ENCODE results near the gene ANO6. TPM values are rescaled to one million over a fixed set of nuclear protein-coding genes. Genes with fewer than 3 reads are reported as not detected.

Gene ANO6
- total and polyA plus RNA-seq, 12 donors: 8.9 to 52.2 (median 40.9) TPM

DNA sequence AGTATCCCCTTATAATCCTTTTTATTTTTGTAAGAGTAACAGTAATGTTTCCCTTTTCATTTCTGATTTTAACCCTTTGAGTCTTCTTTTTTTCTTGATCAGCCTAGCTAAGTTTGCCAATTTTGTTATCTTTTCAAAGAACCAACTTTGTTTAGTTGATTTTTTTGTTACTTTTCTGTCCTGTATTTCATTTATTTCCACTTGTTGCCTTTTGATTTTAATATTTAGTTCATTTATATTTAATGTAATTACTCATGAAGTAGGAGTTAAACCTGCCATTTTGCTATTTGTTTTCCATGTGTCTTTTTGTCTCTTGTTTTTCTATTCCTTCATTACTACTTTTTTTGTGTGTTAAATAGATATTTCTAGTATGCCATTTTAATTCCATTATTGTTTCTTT, 146.4 kb downstream of the ANO6 start:
- ATAC-seq (no peak), DNase-seq (no peak)
- Histone ChIP-seq H3K36me3 (peaks cover 0 to 76% (median 23%) of the 10 kb centered on the region in 9 donors), H3K4me1 (peaks cover 0 to 17% (median 15%) of the 10 kb centered on the region in 9 donors), H3K27ac (no peak overlapping the region), H3K27me3 (no peaks in the 10 kb centered on the region), H3K9me3 (peaks cover 0 to 46% (median 24%) of the 10 kb centered on the region in 11 donors), H3K4me3 (no peak overlapping the region)
- intact Hi-C loops (cut with DNase I): no loop called here
- TF ChIP-seq, protein P1, sequence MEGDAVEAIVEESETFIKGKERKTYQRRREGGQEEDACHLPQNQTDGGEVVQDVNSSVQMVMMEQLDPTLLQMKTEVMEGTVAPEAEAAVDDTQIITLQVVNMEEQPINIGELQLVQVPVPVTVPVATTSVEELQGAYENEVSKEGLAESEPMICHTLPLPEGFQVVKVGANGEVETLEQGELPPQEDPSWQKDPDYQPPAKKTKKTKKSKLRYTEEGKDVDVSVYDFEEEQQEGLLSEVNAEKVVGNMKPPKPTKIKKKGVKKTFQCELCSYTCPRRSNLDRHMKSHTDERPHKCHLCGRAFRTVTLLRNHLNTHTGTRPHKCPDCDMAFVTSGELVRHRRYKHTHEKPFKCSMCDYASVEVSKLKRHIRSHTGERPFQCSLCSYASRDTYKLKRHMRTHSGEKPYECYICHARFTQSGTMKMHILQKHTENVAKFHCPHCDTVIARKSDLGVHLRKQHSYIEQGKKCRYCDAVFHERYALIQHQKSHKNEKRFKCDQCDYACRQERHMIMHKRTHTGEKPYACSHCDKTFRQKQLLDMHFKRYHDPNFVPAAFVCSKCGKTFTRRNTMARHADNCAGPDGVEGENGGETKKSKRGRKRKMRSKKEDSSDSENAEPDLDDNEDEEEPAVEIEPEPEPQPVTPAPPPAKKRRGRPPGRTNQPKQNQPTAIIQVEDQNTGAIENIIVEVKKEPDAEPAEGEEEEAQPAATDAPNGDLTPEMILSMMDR (IDR thresholded peaks at IDR 0.05): no peak

DNA sequence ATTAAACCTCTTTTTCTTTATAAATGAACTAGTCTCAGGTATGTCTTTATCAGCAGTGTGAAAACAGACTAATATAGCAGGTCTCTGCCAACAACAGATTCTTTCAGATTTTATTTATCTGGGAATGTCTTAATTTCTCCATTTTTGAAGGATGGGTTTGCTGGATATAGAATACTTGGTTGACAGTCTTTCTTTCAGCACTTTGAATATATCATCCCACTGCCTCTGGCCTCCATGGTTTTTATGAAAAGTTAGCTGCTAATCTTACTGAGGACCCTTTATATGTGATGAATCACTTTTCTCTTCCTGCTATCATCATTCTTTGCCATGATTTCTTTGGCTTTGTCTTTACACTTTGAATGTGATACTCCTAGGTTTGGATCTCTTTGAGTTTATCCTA, 148.0 kb downstream of the ANO6 start:
- H3K4me1 ChIP-seq: peaks cover 0 to 1% (median 0%) of the 10 kb centered on the region in 9 donors
- H3K36me3 ChIP-seq: peaks cover 0 to 89% (median 23%) of the 10 kb centered on the region in 9 donors
- no peak overlapping the region for H3K27ac ChIP-seq
- ATAC-seq: no peak
- peaks cover 0 to 46% (median 24%) of the 10 kb centered on the region in 11 donors for H3K9me3 ChIP-seq
- intact Hi-C loops (cut with DNase I): no loop called here
- H3K27me3 ChIP-seq: no peaks in the 10 kb centered on the region
- no peak for DNase-seq
- H3K4me3 ChIP-seq: no peak overlapping the region
- TF ChIP-seq, protein P1 (IDR thresholded peaks at IDR 0.05): no peak

DNA sequence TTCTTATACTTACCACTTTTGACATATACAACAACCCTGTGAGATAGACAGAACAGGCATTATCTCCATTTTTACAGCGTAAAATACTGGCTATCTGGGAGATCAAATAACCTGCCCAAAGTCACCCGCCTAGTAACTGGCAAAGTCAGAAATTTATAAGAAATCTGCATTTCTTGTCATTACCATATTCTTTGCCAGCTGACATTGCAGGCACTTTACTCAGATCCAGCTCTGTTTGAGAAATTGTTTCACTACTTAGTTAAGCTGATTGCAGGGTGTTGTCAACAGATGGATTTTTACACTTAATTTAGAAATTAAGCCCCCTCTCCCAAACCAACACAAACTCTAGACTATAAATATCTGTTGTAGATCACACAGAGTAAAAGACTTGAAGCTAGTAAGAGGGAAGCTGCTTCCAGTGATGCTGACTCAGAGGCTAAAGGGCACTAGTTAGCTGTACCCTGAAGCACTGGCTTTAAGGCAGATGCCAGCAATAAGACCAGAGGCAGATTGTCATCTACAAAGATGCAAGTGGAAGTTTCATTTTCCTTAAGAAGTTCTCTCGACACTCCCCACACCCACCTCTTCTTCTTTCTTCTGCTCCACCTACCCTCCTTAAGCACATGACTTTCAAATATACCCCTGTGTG, 153.1 kb downstream of the ANO6 start:
- intact Hi-C loops (cut with DNase I): no loop called here
- WGBS, 2 donors: 90 to 94% methylated on average over 3 of the region's 3 CpGs

DNA sequence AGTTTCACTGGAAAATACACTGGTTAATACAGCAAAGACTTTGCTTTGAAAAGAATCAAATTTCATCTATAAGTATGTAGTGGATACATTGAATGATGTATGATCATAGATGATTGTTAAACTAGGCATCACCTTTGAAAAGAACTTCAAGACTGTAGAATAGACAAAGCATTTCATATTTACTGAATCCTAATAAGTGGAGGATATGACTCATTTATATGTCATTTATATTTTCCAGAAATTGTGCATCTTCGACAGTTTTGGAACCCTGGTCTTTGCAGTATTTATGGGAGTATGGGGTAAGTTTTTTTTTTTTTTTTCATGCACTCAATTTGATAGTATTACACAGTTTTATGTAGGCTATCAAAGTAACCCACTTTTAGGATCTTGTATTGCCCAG, 161.9 kb downstream of the ANO6 start:
- TF ChIP-seq, protein P1 (IDR thresholded peaks at IDR 0.05): no peak
- ATAC-seq (no peak), DNase-seq (no peak)
- Histone ChIP-seq H3K27ac (no peak overlapping the region), H3K27me3 (no peaks in the 10 kb centered on the region), H3K4me3 (no peak overlapping the region), H3K4me1 (no peaks in the 10 kb centered on the region), H3K9me3 (peaks cover 0 to 3% (median 0%) of the 10 kb centered on the region in 11 donors), H3K36me3 (peaks cover 0 to 61% (median 5%) of the 10 kb centered on the region in 9 donors)
- intact Hi-C loops (cut with DNase I): no loop called here
- WGBS, 2 donors: 72 to 79% methylated on average over 1 of the region's 1 CpG

More for the DNA sequence above, 153.1 kb downstream of the ANO6 start:
- Histone ChIP-seq H3K4me1 (peaks cover 0 to 3% (median 0%) of the 10 kb centered on the region in 9 donors), H3K4me3 (no peak overlapping the region), H3K36me3 (peaks cover 0 to 61% (median 24%) of the 10 kb centered on the region in 9 donors), H3K27ac (no peak overlapping the region), H3K27me3 (no peaks in the 10 kb centered on the region), H3K9me3 (peaks cover 0 to 20% (median 8%) of the 10 kb centered on the region in 11 donors)
- TF ChIP-seq, protein P1 (IDR thresholded peaks at IDR 0.05): no peak
- DNase-seq (no peak), ATAC-seq (no peak)

All from heart right ventricle (tissue), 16 donors.